Mucosa of gallbladder (tissue), 1 donor: ENCODE data around the gene NOP56. TPM values are rescaled to one million over a fixed set of nuclear protein-coding genes. Genes with fewer than 3 reads are reported as not detected.
"Not testable (repeated sequence)": the region's sequence is repeated elsewhere in the genome, so short reads cannot be mapped to it uniquely, and the experiment has no call there.

Source experiments
- DNase-seq: peaks from one replicate; pipeline ENCODE4 v3.0.0-alpha.2; 2020; ENCODE audit warnings: low spot score
- total RNA-seq: library from RNA; stranded (reverse); gene quantifications from one replicate; pipeline ENCODE4 v1.2.1, GENCODE V29; 2021
- donor health status: DM: no; HTN: no; CAD: no.

NOP56 gene
- total RNA-seq, 1 donor from 2014 or later: 82.9 TPM

DNA sequence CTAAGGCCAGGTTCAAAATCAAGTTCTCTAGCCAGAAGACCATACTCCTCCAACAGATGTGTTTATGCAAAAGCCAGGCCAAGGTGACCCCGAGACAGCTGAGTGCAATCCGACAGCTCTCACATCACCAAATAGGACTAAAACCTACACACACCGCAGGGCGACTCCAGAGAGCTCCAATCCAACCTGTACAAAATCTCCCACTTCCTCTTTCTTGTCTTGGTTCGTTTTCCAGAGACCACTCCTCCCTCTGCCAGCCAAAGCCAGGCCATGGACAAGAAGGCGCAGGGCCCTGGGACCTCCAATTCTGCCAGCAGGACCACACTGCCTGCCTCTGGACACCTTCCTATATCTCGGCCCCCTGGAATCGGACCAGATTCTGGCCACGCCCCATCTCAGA lies 11.5 kb upstream of the NOP56 start:
- DNase-seq: no peak

DNA sequence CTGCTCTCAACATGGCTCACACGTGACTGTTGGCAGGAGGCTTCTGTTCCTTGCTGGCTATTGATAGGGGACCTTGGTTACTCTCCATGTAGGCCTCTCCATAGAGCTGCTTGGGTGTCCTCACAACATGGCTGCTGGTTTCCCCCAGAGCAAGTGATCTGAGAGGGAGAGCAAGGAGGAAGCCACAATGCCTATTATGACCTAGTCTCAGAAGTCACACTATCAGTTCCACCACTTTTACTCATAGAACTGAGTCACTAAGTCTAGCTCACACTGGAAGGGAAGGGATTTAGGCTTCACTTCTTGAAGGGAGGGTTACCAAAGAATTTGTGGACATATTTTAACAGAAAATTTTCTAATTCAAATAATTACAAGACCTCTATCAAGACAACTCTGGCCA lies 8.7 kb upstream of the NOP56 start:
- no peak for DNase-seq

DNA sequence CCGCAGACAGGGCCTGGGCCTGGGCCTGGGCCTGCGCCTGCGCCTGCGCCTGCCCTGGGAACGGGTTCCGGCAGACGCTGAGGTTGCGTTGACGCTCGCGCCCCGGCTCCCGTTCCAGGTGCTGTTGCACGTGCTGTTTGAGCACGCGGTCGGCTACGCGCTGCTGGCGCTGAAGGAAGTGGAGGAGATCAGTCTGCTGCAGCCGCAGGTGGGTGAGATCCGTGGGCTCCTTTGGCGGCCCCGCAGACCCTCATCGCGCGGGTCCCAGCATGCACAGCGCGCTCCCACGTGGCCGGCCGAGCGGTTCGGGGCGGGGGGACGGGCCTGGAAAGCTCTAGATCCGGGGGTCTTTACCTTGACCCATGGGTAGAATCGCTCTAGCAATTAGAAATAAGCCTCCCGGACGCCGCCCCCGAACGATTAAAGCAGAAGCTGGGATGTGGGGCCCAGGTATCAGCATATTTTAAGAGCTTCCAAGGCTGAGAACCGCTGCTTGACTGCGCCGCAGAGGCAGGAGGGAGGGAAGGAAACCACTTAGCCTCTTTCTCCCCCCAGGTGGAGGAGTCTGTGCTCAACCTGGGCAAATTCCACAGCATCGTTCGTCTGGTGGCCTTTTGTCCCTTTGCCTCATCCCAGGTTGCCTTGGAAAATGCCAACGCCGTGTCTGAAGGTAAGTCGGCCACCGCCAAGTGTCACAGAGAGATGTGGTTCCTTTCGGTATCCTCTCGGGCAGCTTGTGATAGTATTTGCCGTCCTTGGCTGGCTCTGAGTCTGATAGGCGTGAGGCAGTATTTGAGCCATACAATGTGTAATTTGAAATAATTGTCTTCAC lies 508 bp downstream of the NOP56 start:
- no peak for DNase-seq

DNA sequence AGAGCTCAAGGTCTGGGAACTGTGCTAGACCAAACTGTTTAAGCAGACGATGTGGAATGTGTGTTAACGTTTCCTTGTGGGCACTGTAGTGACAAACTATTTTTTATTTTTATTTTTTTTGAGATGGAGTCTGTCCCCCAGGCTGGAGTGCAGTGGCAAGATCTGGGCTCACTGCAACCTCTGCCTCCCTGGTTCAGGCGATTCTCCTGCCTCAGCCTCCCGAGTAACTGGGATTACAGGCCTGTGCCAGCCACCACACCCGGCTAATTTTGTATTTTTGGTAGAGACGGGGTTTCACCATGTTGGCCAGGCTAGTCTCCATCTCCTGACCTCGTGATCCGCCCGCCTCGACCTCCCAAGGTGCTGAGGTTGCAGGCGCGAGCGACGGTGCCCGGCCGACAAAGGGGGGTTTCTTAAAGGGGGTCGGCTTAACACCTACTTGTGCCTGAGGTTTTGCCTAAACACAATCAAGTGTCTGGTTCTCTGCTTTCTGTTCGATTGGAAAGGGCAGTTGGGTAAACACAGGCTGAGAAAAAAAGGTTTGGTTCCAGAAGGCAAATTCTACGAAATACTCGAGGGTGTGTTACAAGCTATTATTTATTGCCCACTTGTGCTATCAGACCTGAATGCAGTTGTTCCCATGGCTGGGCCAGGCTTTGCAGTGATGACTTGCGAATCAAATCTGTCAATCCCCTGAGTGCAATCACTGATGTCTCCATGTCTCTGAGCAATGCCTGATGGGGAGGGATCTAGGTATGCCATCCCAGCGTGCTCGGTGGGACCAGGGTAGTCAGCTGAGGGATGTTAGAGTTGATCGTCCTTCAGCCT lies 1.3 kb downstream of the NOP56 start:
- DNase-seq: no peak

DNA sequence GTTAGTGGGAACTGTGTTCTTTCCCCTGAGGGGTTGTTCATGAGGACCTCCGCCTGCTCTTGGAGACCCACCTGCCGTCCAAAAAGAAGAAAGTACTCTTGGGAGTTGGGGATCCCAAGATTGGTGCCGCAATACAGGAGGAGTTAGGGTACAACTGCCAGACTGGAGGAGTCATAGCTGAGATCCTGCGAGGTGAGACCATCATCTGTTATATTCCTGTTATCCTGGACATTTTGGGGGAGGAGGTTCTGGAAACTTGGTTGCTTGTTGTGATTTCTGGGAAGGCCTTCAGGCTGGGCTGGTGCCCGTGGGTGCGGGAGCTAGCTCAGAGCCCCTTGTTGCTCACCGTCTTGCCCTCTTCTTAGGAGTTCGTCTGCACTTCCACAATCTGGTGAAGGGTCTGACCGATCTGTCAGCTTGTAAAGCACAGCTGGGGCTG lies 2.0 kb downstream of the NOP56 start:
- DNase-seq: no peak

DNA sequence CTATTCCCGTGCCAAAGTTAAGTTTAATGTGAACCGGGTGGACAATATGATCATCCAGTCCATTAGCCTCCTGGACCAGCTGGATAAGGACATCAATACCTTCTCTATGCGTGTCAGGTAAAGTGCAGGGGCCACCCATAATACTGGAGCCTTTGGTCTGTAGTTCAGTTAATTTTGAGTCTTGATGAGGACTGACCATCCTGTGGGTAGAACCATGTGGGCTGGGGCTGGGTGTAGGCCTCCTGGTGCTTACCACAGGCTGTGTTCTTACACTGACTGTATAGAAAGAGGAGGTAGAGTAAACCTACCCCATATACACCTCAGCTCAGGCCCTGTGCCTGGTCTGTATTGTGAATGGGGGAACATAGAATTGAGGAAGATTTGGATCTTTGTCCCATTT lies 2.4 kb downstream of the NOP56 start:
- DNase-seq: no peak

DNA sequence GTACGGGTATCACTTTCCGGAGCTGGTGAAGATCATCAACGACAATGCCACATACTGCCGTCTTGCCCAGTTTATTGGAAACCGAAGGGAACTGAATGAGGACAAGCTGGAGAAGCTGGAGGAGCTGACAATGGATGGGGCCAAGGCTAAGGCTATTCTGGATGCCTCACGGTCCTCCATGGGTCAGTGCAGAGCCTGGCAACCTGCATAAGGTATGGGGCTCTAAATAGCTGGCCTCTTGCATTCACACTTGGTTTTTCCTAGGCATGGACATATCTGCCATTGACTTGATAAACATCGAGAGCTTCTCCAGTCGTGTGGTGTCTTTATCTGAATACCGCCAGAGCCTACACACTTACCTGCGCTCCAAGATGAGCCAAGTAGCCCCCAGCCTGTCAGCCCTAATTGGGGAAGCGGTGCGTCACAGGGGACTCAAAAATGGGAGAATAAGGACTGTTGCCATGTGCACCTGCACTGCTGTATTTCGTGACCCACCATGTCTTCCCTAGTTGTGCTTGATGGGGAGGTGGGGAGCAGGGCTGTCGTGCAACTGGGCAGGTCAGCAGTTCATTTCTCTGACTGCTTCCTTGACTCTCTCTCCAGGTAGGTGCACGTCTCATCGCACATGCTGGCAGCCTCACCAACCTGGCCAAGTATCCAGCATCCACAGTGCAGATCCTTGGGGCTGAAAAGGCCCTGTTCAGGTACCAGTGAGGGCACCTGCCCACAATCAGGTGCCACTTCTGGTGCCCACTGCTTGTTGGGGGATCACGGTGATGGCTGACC lies 3.1 kb downstream of the NOP56 start:
- no peak for DNase-seq

DNA sequence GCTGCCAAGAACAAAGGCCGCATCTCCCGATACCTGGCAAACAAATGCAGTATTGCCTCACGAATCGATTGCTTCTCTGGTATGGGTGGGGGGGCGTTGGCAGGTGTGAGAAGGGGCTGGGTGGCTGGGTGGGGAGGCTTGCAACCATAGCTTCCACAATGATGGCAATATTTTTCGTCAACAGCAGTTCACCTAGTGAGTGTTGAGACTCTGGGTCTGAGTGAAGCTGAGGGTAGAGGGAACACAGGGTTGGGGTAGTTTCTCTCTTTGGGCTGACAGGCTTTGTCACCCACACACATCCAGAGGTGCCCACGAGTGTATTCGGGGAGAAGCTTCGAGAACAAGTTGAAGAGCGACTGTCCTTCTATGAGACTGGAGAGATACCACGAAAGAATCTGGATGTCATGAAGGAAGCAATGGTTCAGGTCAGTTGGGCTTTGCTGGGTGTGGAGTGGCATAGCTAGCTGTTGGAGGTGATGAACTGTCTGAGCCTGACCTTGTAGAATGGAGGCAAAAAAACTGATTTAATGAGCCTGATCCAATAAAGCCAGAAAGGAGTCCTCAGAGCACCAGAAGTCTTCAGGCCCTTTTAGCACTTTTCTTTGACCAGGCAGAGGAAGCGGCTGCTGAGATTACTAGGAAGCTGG lies 4.2 kb downstream of the NOP56 start:
- DNase-seq: no peak

DNA sequence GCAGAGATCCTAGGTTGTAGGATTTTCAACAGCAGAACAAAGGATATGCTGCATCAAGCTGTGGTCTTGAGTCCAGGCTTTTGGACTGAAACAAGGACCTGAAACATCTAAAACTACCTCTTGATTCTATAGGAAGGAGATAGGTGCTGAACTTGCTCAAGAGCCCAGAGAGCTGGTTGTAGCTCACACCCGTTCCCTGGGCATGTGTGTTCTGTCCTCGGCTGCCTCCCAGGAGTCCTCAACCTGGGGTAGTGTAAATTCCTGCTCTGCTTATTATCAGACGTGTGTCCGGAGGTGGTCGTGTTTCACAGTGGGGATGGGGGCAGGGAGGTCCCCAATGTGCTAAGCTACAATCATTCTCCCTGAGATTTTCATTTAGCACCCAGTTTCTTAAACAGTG lies 4.8 kb downstream of the NOP56 start:
- DNase-seq: no peak

DNA sequence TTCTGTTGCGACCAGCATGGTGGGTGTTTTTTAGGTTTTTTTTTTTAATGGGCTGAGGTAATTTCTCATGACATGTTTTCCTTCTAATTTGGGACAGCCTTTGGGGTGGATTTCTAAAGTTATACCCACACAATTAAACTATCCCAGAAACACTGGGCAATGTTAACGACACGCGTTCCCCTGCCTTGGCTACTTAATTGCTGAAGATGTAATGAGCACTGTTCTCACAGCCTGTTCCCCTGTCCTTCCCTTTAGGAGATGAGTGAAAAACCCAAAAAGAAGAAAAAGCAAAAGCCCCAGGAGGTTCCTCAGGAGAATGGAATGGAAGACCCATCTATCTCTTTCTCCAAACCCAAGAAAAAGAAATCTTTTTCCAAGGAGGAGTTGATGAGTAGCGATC lies 5.2 kb downstream of the NOP56 start:
- no peak for DNase-seq

DNA sequence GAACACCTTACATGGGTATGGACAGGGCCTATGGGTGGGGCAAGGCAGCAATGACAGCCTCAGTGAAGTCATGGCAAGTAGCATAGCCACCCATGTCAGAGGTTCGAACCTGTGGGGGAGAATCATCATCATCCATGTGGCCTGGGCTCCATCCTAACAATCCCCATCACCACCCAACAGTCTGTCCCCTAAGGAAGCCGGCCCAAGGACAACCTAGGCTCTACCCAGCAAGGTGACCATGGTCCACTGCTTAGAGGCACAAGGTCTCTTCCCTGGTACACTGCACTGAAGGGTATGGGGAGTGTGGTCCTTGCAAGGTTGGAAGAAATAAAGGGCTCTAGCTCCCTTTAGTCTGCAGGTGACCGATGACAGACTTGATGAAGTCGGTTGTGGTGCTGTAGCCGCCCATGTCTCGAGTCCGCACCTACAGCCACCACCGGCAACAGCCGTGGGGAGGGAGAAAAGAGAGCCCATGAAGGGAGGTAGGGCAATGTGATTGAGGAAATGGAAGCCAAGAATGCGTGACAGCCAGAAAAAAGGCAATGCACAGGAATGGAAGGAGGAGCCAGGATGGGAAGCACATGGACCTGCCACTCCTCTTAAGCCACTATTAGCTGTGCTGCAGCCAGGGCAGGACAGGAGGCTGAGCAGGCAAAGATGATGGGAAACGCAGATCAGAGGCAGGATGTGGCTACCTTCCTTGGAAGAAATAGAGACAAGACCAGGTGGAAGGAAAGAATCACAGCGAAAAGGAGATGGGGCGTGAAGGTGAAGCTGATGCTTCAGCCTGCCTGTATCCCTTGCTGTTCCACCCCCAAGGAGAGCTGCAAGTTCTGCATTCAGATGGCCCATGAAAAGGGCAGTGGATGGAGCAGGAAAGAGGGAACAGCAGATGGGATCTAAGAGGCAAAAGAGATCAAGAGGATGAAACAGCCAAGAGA lies 6.3 kb downstream of the NOP56 start:
- DNase-seq: no peak

DNA sequence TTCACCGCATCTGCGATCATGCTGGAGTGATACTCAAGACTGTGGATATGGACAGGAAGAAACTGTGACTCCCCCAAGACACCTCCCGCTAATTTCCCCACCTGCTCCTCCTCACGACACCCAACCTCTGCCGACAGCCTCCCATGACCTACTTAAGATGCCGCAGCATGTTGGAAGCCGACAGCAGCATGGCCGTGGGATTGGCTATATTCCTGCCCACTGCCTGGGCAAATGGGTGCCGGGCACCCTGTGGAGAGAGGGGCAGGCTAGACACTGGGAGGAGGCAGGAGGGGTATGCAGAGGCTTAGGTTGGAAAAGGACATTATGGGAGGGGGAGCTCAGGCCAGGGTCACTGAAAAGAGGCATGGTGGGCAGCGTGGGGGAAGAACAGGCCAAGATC lies 7.1 kb downstream of the NOP56 start:
- no peak for DNase-seq

DNA sequence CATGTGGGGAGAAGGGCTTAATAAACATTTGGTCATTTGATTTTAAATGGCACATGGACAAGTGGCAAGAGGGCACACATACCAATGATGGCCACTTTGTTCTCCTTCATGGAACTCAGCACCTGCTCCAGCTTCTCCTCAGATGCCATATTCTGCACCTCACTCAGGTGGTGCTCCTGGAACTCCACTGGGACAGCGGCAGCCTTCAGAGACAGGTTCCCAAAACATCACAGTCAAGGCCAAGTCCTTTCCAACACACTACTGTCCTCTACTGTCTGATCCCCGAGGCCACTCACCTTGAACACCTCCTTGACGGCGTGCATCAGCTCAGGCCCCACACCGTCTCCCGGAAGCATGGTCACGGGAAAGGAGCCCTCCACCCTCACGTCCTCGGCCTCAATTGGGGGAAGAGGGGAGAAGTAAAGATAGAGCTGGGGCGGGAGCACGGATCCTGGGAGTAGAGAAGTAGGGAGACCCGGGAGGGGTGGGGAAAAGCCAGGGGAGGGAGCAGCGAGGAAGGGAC lies 11.0 kb downstream of the NOP56 start:
- no peak for DNase-seq

DNA sequence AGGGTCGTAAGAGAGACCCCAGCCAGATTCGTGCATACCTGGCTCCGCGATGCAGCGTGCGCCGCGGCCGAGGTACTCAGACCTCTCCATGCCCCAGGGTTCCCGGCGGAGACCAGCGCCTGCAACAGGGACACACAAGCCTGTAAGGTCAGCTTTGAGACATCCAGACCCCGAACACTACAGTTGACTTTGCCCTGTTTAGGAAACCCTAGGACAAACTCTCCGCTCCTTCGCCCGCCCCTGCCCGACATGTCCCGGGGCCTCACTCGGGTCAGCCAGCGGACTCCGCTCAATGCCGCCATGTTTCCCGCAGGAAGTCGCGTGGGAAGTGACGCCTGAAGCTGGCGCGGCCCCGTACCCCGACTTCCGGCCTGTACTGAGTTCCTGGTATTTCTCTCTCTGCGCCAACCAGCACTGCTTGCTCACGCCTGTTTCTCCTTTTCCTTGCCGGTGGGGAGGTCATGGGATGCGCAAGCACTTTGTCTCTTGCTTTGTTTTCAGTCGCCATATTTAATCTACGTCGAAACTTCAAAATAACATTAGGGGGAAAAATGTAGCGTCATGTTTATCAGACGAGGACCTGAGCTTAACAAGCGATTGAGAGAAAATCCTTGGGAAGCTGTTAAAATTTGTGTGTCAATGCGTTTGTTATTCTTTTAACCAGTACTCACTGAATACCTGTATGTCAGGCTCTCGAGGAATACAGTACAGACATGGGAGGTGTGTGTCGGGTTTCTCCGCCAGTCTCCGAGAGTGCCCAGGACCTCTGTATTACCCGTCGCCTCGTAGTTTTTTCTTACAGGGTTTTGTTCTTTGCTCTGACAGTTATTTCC lies 11.7 kb downstream of the NOP56 start, which contains the start of gene IDH3B:
TSS of gene IDH3B (minus strand) at position 330 of the 833 bp plus-strand sequence. CDS start at position 302, 28 bp downstream.
- DNase-seq: peak; percentile 96

DNA sequence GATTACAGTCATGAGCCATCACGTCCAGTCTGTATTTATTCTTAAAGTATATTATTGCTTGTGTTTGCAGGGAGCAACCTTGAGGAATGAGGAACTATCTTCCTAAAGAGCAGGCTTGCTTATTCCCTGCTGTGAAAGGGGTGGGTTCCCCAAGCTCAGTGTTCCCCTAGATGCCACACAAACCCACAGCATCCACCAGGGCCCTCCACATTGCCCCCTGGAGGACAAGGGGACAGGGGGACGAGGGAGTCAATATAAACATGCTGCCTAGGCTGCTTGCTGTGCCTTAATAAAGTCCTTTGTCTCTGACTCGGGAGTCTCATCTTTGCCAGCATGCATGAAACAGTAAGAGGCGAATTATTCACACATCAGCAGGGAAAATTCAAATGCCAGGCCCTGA lies 19.5 kb downstream of the NOP56 start:
- no peak for DNase-seq

DNA sequence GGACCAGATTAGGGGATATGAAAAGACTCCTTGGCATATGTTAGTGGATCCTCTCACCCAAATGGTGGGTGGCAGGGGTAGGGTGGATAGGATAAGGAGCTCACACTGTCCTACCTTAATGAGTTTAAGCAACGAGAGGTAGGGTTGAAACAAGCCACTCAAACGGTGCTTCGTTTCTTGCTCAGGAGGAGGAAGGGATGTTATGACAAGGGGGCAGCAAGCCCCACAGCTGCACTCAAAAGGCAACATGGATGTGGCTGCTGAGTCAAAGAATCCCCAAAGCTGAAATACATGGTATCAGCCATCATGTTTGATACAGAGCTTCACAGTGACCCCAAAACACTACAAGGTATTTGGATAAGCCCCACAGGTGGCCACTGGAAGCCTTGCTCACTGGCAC lies 20.0 kb downstream of the NOP56 start:
- no peak for DNase-seq

DNA sequence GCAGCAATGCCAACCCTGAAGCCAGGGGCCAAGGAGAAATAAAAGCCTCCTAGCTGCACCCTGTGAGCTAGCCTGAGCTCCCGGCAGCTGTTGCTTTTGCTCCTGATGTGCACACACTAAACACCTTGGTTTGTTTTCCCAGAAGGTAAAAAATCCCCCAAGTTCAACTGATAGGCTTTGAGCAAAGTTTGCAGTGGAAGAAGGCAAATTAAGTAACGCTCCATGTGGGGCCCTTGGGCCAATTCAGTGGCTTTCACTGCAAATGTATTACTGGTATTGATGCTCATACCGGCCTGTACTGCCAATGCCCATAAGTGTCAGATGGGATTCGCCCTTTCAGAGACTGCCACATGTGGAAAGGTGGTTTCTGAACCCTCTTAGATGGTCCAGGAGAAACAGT lies 21.0 kb downstream of the NOP56 start:
- DNase-seq: no peak

DNA sequence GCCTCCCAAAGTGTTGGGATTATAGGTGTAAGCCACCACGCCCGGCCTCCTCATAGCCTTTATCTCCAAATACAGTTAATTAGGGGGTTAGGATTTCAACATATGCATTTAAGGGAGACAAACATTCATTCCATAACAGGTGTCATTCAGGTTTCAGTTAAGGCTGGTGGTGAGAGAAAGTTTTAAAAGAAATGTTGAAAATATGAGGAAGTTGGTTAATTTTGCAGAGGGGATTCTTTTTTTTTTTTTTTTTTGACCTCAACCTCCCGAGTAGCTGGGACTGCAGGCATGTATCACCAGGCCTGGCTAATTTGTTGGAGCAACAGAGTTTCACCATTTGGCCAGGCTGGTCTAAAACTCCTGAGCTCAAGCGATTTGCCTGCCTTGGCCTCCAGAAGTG lies 27.6 kb downstream of the NOP56 start:
- no peak for DNase-seq

DNA sequence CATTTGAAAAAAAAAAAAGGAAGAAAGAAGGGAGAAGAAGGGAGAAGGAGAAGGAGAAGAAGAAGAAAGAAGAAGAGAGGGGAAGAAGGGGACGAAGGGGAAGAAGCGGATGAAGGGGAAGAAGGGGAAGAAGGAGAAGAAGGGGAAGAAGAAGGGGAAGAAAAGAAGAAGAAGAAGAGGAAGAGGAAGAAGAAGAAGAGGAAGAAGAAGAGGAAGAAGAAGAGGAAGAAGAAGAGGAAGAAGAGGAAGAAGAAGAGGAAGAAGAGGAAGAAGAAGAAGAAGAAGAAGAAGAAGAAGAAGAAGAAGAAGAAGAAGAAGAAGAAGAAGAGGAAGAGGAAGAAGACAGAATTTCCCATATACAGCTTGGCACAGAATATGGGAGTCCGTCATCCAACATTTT lies 29.6 kb downstream of the NOP56 start:
- not testable (repeated sequence) for DNase-seq
